Loucy (cell line): ENCODE data around the gene SGF29.
"Not testable (repeated sequence)": the region's sequence is repeated elsewhere in the genome, so short reads cannot be mapped to it uniquely, and the experiment has no call there.

Experiments used
- CTCF ChIP-seq: fragments of 200-600 bp; sonication (generic); conservative IDR thresholded peaks from 2 replicates; pipeline ENCODE4 v1.5.1; 2014; ENCODE audit warnings: mild to moderate bottlenecking, antibody characterized with exemption, low read length
- EZH2phosphoT487 ChIP-seq: fragments of 200-600 bp; IDR thresholded peaks from 2 replicates; pipeline ENCODE4 v1.6.1; 2018; ENCODE audit warnings: antibody characterized with exemption, mild to moderate bottlenecking, moderate library complexity, borderline replicate concordance

- not testable (repeated sequence) for TF ChIP-seq CTCF, EZH2phosphoT487
Observed at GRCh38 chr16:28638359-28638758, 84.6 kb downstream of the SGF29 start.
